NCI-H2196 (cell line): ENCODE results near the gene DUSP19.

Experiments
- DNase-seq: peaks from one replicate; lab custom pipeline; 2025; ENCODE audit not compliant: unreplicated experiment; lab: John Stamatoyannopoulos, UW

Gene DUSP19

DNA sequence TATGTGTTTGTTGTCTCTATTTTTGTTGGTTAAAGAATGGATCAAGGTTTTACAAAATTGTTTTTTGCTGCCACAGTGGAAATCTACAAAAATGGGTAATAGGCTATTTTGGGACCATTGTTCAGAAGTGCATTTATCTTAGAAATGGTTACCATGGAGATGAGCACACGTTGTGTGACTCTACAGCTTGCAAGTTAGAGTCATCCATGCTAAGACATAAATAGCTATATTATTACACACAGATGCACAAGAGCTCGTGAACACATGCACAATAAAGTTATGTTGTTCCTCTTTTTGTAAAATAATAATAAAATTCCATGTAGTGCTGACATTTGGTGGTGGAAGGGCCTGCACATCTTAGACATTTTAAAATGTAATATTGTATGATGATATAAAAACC lies 15.5 kb upstream of the DUSP19 start:
- no peak for DNase-seq

DNA sequence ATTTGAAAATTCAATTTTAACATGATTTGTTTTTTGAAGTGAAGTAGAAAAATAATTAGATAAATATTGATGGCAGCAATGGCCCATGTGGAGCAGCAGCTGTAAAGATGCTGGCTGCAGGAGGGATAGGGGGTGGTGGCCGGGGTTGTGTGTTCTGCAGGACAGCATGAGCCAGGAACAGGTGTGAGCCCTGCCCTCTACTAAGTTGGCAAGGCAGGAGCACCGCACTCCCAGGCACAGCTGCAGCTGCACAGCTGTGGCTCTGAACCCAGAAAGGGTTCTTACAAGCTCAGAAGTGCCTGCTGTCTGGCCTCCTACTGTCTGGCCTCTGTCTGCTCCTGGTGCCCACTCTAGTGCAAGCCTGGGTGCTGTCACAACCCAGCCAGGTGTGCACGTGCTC lies 10.0 kb upstream of the DUSP19 start:
- no peak for DNase-seq

- no peak for DNase-seq
Observed at GRCh38 chr2:183069174-183069573, 9.4 kb upstream of the DUSP19 start.

- no peak for DNase-seq
Observed at GRCh38 chr2:183070942-183071844, 7.4 kb upstream of the DUSP19 start.

- no peak for DNase-seq
Observed at GRCh38 chr2:183072177-183072576, 6.4 kb upstream of the DUSP19 start.

DNA sequence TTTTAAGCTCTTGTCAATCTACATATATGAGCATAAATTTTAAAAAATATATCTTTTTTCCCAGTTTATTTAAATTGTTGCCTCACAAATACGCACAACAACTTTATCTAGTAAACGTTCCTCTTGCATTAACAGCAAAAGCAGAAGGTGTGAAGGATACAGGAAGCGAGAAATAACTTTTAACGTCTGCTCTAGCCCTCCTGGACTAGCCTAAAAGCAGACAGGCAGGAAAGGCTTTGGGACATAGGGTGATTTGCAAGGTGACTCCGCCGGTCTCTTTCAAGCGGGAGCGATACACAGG lies 434 bp upstream of the DUSP19 start:
- no peak for DNase-seq

- DNase-seq, result no peak
Observed at GRCh38 chr2:183079139-183079775, 710 bp downstream of the DUSP19 start.

- DNase-seq, result no peak
Observed at GRCh38 chr2:183081911-183082310, 3.4 kb downstream of the DUSP19 start.

DNA sequence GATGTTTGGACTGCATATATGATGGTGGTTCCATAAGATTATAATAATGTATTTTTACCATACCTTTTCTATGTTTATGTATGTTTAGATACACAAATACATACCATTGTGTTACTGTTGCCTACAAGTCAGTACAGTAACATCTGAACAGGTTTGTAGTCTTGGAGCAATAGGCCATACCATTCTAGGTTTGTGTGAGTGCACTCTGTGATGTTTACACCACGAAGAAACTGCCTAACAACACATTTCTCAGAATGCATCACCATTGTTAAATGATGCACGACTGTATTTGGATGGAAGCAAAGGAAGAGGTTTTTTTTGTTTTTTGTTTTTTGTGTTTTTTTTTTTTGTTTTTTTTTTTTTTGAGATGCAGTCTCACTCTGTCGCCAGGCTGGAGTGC lies 9.5 kb downstream of the DUSP19 start:
- no peak for DNase-seq

- no peak for DNase-seq
Observed at GRCh38 chr2:183089192-183089851, 10.8 kb downstream of the DUSP19 start.

DNA sequence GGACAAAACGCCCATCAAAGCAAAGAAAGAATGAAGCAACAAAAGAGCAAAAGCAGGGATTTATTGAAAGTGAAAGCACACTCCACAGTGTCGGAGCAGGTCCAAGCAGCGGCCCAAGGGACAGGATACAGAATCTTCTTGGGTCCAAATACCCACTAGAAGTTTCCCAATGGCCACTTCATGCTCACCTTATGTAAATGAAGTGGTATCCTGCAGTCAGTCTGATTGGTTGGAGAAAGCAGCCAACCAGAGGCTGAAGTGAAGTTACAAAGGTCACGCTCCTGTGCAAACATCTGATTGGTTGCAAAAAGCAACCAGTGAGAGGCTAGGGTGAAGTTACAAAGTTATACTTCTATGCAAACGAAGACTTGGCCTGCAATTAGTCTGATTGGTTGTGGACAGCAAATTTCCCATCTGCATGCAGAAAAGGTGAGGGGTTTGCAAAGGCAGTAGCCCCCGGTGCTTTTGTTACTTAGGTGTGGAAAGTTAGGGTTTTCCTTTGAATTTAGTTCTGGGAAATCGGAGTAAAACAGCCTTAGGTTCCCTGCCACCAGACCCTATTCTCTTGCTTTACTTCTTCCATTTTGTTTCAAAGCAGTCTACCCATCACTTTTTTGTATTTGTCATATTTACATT lies 12.9 kb downstream of the DUSP19 start:
- no peak for DNase-seq

DNA sequence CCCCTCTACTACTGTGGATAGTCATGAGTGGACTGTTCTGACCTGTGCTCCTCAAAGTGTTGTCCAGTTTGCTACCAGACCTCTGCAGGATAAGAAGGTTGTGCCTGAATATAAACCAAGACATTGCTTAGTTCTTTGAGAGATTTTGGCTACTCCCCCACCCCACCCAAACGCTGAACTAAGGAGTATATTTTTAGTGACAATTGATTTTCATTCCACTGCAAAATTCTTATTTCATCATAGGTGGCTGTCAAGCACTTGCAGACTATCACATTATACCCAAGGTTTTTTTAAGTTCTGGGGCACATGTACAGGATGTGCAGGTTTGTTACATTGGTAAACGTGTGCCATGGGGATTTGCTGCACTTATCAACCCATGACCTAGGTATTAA lies 13.4 kb downstream of the DUSP19 start:
- DNase-seq, result no peak

- no peak for DNase-seq
Observed at GRCh38 chr2:183093857-183094657, 15.5 kb downstream of the DUSP19 start.

GRCh38 chr2:183105402-183106134 lies 27.0 kb downstream of the DUSP19 start:
- no peak for DNase-seq

DNA sequence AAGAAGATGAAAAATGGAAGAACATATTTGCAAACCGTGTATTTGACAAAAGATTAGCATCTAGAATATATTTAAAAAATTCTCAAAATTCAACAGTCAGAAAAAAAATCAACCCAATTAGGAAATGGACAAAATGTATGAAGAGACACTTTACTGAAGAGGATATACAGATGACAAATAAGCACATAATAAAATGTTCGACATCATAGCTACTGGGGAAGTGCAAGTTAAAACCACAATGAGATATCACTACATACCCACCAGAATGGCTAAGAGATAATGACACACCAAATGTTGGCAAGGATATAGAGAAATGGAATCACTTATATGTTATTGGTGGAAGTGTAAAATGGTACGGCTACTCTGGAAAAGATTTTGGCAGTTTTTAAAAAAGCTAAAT lies 34.0 kb downstream of the DUSP19 start:
- DNase-seq, result no peak

- no peak for DNase-seq
Observed at GRCh38 chr2:183113630-183114029, 35.1 kb downstream of the DUSP19 start.

GRCh38 chr2:183117226-183117625 lies 38.7 kb downstream of the DUSP19 start:
- DNase-seq, result no peak

DNA sequence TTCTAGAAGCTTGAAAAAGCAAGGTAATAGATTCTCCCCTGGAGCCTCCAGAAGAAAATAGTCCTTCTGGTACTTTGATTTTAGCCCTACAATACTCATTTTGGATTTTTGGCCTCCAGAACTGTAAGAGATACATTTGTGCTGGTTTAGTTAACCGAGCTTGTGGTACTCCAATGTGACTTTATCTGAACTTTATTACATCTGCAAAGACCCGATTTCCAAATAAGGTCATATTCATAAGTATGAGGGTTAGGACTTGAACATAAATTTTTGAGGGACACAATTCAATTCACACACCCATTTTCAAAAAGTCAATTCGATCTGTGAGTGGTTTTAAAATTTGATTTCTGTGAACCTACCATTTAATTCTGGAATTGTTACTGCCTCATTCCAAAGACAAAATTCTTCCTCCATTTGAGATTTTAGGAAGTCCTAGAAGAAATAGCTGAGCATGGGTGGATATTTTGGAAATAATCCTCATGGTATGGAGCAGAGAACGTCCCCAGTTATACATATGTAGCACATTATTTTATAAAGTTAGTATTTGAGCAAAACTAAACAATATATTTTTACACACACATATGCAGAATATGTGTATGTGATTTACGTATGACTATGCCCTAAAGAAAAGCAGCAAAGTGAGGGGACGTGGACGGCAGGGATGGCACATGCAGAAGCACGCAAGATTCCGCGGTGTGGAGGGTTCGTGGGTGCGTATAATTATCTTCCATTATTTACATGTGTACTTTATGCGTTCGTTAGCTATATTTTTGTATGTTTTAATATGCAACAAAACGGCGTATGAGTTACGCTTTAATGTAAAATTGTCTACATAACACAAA lies 44.8 kb downstream of the DUSP19 start:
- no peak for DNase-seq

GRCh38 chr2:183123959-183124221 lies 45.3 kb downstream of the DUSP19 start:
- no peak for DNase-seq
